Loucy (cell line): ENCODE data around the gene TEAD1.

ENCODE experiments used
- H2AFZ ChIP-seq: fragments of 200-600 bp; sonication (generic); 2 replicates; pipeline ENCODE4 v1.6.0; 2016; ENCODE audit warnings: antibody characterized with exemption, mild to moderate bottlenecking, low read length, moderate library complexity
- H3F3A ChIP-seq: fragments of 200-600 bp; 2 replicates; pipeline ENCODE4 v1.6.0; 2016; ENCODE audit warnings: antibody characterized with exemption, low read depth, mild to moderate bottlenecking
- H3K27me3 ChIP-seq: fragments of 200-600 bp; sonication (generic); 2 replicates; pipeline ENCODE4 v1.6.1; 2014; ENCODE audit warnings: low read length, mild to moderate bottlenecking; ENCODE audit not compliant: insufficient read depth, poor library complexity, severe bottlenecking
- H3K36me3 ChIP-seq: fragments of 200-600 bp; sonication (generic); 2 replicates; pipeline ENCODE4 v1.6.1; 2016; ENCODE audit warnings: low read length; ENCODE audit not compliant: insufficient read depth
- H3K4me1 ChIP-seq: fragments of 200-600 bp; sonication (generic); 2 replicates; pipeline ENCODE4 v1.5.1; 2014; ENCODE audit warnings: low read length, mild to moderate bottlenecking; ENCODE audit not compliant: insufficient read depth, poor library complexity, severe bottlenecking
- H3K4me2 ChIP-seq: fragments of 200-600 bp; sonication (generic); 2 replicates; pipeline ENCODE4 v1.6.0; 2014; ENCODE audit warnings: antibody characterized with exemption, low read length, low read depth, mild to moderate bottlenecking; ENCODE audit not compliant: poor library complexity, severe bottlenecking
- H3K4me3 ChIP-seq: fragments of 200-600 bp; sonication (generic); 2 replicates; pipeline ENCODE4 v1.5.1; 2014; ENCODE audit warnings: low read length, mild to moderate bottlenecking, mixed read lengths; ENCODE audit not compliant: poor library complexity, severe bottlenecking
- H3K79me2 ChIP-seq: fragments of 200-600 bp; sonication (generic); 2 replicates; pipeline ENCODE4 v1.6.1; 2014; ENCODE audit warnings: low read length; ENCODE audit not compliant: insufficient read depth
- H3K9ac ChIP-seq: fragments of 200-600 bp; sonication (generic); 2 replicates; pipeline ENCODE4 v1.6.0; 2014; ENCODE audit warnings: mild to moderate bottlenecking, low read depth, low read length, moderate library complexity; ENCODE audit not compliant: poor library complexity, severe bottlenecking
- H3K9me2 ChIP-seq: fragments of 200-600 bp; sonication (generic); replicated peaks from 2 replicates; pipeline ENCODE4 v1.6.1; 2016; ENCODE audit warnings: low read depth, low read length, mixed read lengths
- H3K9me3 ChIP-seq: fragments of 200-600 bp; sonication (generic); 2 replicates; pipeline ENCODE4 v1.6.1; 2014; ENCODE audit warnings: mild to moderate bottlenecking, antibody characterized with exemption, low read length, low read depth; ENCODE audit not compliant: insufficient read depth
- H4K20me1 ChIP-seq: fragments of 200-600 bp; sonication (generic); 2 replicates; pipeline ENCODE4 v1.6.0; 2014; ENCODE audit warnings: antibody characterized with exemption, low read length, mild to moderate bottlenecking; ENCODE audit not compliant: insufficient read depth, poor library complexity, severe bottlenecking
- CTCF ChIP-seq: fragments of 200-600 bp; sonication (generic); conservative IDR thresholded peaks from 2 replicates; pipeline ENCODE4 v1.5.1; 2014; ENCODE audit warnings: mild to moderate bottlenecking, antibody characterized with exemption, low read length
- EZH2phosphoT487 ChIP-seq: fragments of 200-600 bp; IDR thresholded peaks from 2 replicates; pipeline ENCODE4 v1.6.1; 2018; ENCODE audit warnings: antibody characterized with exemption, mild to moderate bottlenecking, moderate library complexity, borderline replicate concordance

TEAD1 gene

DNA sequence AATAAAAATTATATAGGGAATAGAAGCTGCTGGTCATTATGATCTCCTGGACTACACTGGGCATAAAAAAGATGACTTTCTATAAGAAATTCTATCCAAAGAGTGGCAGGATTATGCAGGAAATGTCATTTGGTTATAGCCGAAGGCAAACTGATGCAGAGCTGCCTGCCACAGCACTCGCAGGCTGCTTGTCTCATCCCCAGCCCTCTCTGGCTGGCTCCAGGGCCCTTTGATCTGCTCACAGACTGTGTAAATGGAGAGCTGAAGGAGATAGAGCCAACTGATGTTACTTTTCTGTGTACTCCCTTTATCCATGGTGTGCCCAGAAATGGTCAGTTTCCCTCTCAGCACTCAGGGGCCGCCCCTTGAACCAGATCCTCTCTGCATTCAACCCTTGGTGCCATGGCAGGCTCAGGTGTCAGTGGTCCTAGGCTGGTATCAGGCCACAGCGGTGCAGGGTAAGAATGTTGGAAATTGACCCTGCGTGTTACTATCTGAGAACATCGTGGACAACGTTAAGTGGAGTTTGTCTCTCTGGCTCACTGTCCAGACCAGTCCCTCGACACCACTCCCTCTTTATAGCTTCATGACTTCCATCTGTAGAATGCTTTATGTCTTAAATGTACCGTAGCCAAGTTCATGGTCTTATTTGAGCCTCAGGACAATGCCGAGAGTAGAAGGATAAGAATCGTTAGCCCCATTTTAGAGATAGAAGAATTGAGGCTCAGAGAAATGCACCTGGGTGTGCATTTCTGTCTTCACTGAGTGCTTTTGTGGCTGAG lies 27.8 kb downstream of the TEAD1 start:
- Histone ChIP-seq H3F3A (no peaks in the 10 kb centered on the region), H3K9me2 (no peaks in the 10 kb centered on the region), H3K4me1 (no peaks in the 10 kb centered on the region), H4K20me1 (no peaks in the 10 kb centered on the region), H3K27me3 (peaks cover 75% of the 10 kb centered on the region), H2AFZ (no peak overlapping the region), H3K79me2 (no peaks in the 10 kb centered on the region), H3K4me2 (no peak overlapping the region), H3K9ac (no peak overlapping the region), H3K36me3 (no peaks in the 10 kb centered on the region), H3K9me3 (no peaks in the 10 kb centered on the region), H3K4me3 (no peak overlapping the region)
- no peak for TF ChIP-seq CTCF
- no peak for TF ChIP-seq EZH2phosphoT487

DNA sequence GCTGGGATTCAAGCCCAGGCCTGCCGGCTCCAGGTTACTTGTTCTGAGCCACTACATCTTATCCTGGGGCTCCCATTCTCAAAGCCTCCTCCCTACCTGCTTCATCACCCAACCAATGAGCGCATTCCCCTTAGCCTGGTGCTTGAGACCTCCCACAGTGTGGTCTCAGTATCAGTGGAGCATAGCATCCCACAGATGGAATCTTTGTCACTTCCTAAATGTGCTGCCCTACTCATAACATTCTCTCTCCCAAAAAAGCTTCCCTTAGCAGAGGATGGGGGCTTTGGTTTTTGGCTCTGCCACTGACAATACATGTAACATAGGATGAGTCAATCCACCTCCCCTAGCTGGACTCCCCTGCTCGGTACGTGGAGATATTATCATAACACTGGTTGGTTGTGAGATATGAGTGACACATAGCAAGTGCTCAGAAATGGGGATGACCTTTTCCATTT lies 28.8 kb downstream of the TEAD1 start:
- H3K36me3 ChIP-seq: no peaks in the 10 kb centered on the region
- H3K4me3 ChIP-seq: no peak overlapping the region
- TF ChIP-seq EZH2phosphoT487 (no peak), CTCF (no peak)
- peaks cover 74% of the 10 kb centered on the region for H3K27me3 ChIP-seq
- no peaks in the 10 kb centered on the region for H3F3A ChIP-seq
- no peak overlapping the region for H3K9ac ChIP-seq
- H4K20me1 ChIP-seq: no peaks in the 10 kb centered on the region
- no peak overlapping the region for H3K4me2 ChIP-seq
- H3K9me2 ChIP-seq: no peaks in the 10 kb centered on the region
- no peaks in the 10 kb centered on the region for H3K79me2 ChIP-seq
- H3K4me1 ChIP-seq: no peaks in the 10 kb centered on the region
- H3K9me3 ChIP-seq: no peaks in the 10 kb centered on the region
- no peak overlapping the region for H2AFZ ChIP-seq

- no peaks in the 10 kb centered on the region for H4K20me1 ChIP-seq
- no peaks in the 10 kb centered on the region for H3K4me1 ChIP-seq
- H3K79me2 ChIP-seq: no peaks in the 10 kb centered on the region
These were observed 29.8 kb downstream of the TEAD1 start for GRCh38 chr11:12704049-12704448.

More at GRCh38 chr11:12704049-12704448, 29.8 kb downstream of the TEAD1 start:
- Histone ChIP-seq H3K4me3 (no peak overlapping the region), H3K9me2 (no peaks in the 10 kb centered on the region), H3K9ac (no peak overlapping the region), H3K4me2 (no peak overlapping the region), H3F3A (no peaks in the 10 kb centered on the region), H3K36me3 (no peaks in the 10 kb centered on the region), H2AFZ (no peak overlapping the region), H3K27me3 (peaks cover 69% of the 10 kb centered on the region), H3K9me3 (no peaks in the 10 kb centered on the region)
- TF ChIP-seq CTCF (no peak), EZH2phosphoT487 (no peak)
